CD14-positive monocyte (primary cell): ENCODE measurements around the gene FOCAD. TPM values are rescaled to one million over a fixed set of nuclear protein-coding genes. Genes with fewer than 3 reads are reported as not detected.

Experiments
- DNase-seq, 3 donors: peaks; one replicate each; pipeline ENCODE4 v3.0.0-alpha.2; 2011 to 2022
- H2AFZ ChIP-seq: 2 replicates; pipeline ENCODE4 v1.6.0; 2012; ENCODE audit warnings: mild to moderate bottlenecking, low read depth, low read length, inconsistent platforms; ENCODE audit not compliant: insufficient read depth, poor library complexity, severe bottlenecking
- H3K27ac ChIP-seq, 2 donors: 1 replicate in 1 of 2; 2 replicates in 1 of 2; pipeline ENCODE4 v1.5.1; 2012 to 2013; ENCODE audit warnings: low read length in 2 of 2, control low read depth in 1 of 2, inconsistent platforms in 1 of 2, low read depth in 1 of 2, mild to moderate bottlenecking in 1 of 2
- H3K27me3 ChIP-seq, 2 donors: one replicate each; pipeline versions ENCODE4 v1.6.0 to v1.6.1; 2011 to 2013; ENCODE audit warnings: low read length in 2 of 2; ENCODE audit not compliant: control insufficient read depth in 2 of 2, insufficient read depth in 2 of 2
- H3K36me3 ChIP-seq, 2 donors: replicated peaks in 1 of 2; 1 replicate in 1 of 2; 2 replicates in 1 of 2; pipeline versions ENCODE4 v1.5.1 to v1.6.1; 2012 to 2013; ENCODE audit warnings: low read length in 2 of 2, control low read depth in 1 of 2, inconsistent platforms in 1 of 2, mild to moderate bottlenecking in 1 of 2; ENCODE audit not compliant: insufficient read depth in 2 of 2, control insufficient read depth in 1 of 2
- H3K4me1 ChIP-seq, 2 donors: 1 replicate in 1 of 2; 2 replicates in 1 of 2; pipeline versions ENCODE4 v1.5.1 to v1.6.1; 2012 to 2013; ENCODE audit warnings: low read length in 2 of 2, control low read depth in 1 of 2, inconsistent platforms in 1 of 2, mild to moderate bottlenecking in 1 of 2, moderate library complexity in 1 of 2; ENCODE audit not compliant: insufficient read depth in 2 of 2, control insufficient read depth in 1 of 2
- H3K4me2 ChIP-seq: replicated peaks from 2 replicates; pipeline ENCODE3; 2012; ENCODE audit warnings: low read length, moderate library complexity, mild to moderate bottlenecking; ENCODE audit not compliant: poor library complexity, severe bottlenecking; ENCODE audit errors: extremely low read depth
- H3K4me3 ChIP-seq, 3 experiments: fragments of 200-600 bp in 1 of 3; sonication (generic) in 1 of 3; replicated peaks in 1 of 3; 1 replicate in 2 of 3; 2 replicates in 1 of 3; pipeline ENCODE4 v1.5.1; 2011 to 2013; ENCODE audit warnings: low read length in 3 of 3, mild to moderate bottlenecking in 3 of 3, control low read depth in 2 of 3, low read depth in 2 of 3, inconsistent platforms in 1 of 3, moderate library complexity in 1 of 3
- H3K79me2 ChIP-seq: 2 replicates; pipeline ENCODE4 v1.6.0; 2012; ENCODE audit warnings: mild to moderate bottlenecking, control low read depth, inconsistent platforms, low read length, moderate library complexity; ENCODE audit not compliant: insufficient read depth
- H3K9ac ChIP-seq: 2 replicates; pipeline ENCODE4 v1.6.0; 2017; ENCODE audit warnings: low read length, mild to moderate bottlenecking; ENCODE audit not compliant: insufficient read depth, poor library complexity, severe bottlenecking
- H3K9me3 ChIP-seq, 2 donors: replicated peaks in 1 of 2; 1 replicate in 1 of 2; 2 replicates in 1 of 2; pipeline versions ENCODE4 v1.5.1 to v1.6.1; 2012 to 2013; ENCODE audit warnings: low read length in 2 of 2, control low read depth in 1 of 2; ENCODE audit not compliant: control insufficient read depth in 1 of 2, insufficient read depth in 1 of 2
- H4K20me1 ChIP-seq: 2 replicates; pipeline ENCODE4 v1.6.0; 2012; ENCODE audit warnings: mild to moderate bottlenecking, low read length, control low read depth, moderate library complexity; ENCODE audit not compliant: insufficient read depth
- H3K27ac Mint-ChIP-seq, 7 donors: one replicate each; pipeline ENCODE4 v1.8.0; 2020; ENCODE audit warnings: mild to moderate bottlenecking in 7 of 7, mixed read lengths in 7 of 7, moderate library complexity in 6 of 7, inconsistent platforms in 2 of 7
- H3K27me3 Mint-ChIP-seq, 3 donors: one replicate each; pipeline ENCODE4 v1.8.0; 2021 to 2022; ENCODE audit warnings: low read depth in 3 of 3, mild to moderate bottlenecking in 3 of 3, mixed read lengths in 3 of 3, moderate library complexity in 3 of 3, inconsistent platforms in 1 of 3
- H3K36me3 Mint-ChIP-seq, 2 donors: one replicate each; pipeline ENCODE4 v1.8.0; 2020; ENCODE audit warnings: mixed read lengths in 2 of 2, inconsistent platforms in 1 of 2, mild to moderate bottlenecking in 1 of 2
- H3K4me1 Mint-ChIP-seq: one replicate; pipeline ENCODE4 v1.8.0; 2020; ENCODE audit warnings: mild to moderate bottlenecking, mixed read lengths
- H3K4me3 Mint-ChIP-seq, 2 donors: one replicate each; pipeline ENCODE4 v1.8.0; 2020; ENCODE audit warnings: mild to moderate bottlenecking in 2 of 2, mixed read lengths in 2 of 2, moderate library complexity in 1 of 2
- H3K9me3 Mint-ChIP-seq, 7 donors: one replicate each; pipeline ENCODE4 v1.8.0; 2020 to 2022; ENCODE audit warnings: mixed read lengths in 7 of 7, mild to moderate bottlenecking in 6 of 7, moderate library complexity in 6 of 7, inconsistent platforms in 2 of 7
- WGBS: methylation state at CpG from one replicate; pipeline ENCODE4 v1.1.5; 2013; ENCODE audit warnings: missing lambda C conversion rate; ENCODE audit not compliant: insufficient coverage; 5-methylcytosine and 5-hydroxymethylcytosine counted together
- intact Hi-C, 2 donors: fragments of 100-400 bp; cut with micrococcal nuclease; formaldehyde crosslinking; loops; one replicate each; pipeline versions ENCODE4 v1.15.0 to v1.15.1; 2023
- polyA plus RNA-seq, 3 donors: library from polyadenylated mRNA; depleted of rRNA in 1 of 3; unstranded in 2 of 3; stranded (reverse) in 1 of 3; fragments of 300-500 nt in 2 of 3; fragments of >200 nt in 1 of 3; fragmentation: Illumina TruSeq in 2 of 3; gene quantifications; 1 replicate in 2 of 3; 2 replicates in 1 of 3; pipeline ENCODE4 v1.2.3, GENCODE V29; 2012 to 2021
- TF ChIP-seq, protein P1 (sequence below): fragments of 200-600 bp; IDR thresholded peaks from one replicate; pipeline ENCODE4 v1.8.0; 2022; ENCODE audit warnings: antibody characterized with exemption, mild to moderate bottlenecking

FOCAD gene
- polyA plus RNA-seq, 3 donors = 4.9 to 6.3 (median 5.1) TPM

DNA sequence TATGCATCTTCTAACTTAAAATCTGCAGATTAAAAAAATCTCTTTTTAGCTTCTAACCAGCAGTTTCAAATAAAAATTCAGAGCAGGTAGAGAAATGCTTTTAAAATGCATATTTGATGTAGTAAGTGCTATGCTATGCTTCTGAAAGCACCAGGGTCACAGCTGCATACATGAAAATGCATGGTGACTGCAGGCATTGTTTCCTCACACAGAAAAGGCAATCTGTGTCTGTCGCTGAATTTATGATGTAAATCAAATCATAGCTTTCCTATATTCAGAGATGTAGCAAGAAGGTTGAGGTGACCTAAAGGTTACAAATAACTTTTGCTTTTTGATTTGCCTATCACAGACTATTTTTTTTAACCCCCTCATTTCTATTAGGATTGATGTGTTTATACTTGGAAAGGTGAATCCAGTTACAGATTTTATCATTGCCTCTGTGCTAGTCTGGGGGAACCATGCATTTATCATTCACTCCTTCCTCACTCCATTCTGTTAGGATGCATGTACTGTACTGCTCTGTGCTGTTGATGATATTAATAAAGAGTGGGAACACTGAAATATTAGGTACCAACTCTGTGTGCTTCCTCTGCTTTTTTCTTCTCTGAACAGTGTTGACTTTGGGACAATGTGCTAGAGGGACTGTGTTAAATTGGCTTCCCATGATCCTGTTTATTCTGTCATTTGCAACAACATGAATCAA lies 65.6 kb downstream of the FOCAD start:
- no peak overlapping the region for H3K4me3 ChIP-seq
- no peak overlapping the region for H3K4me3 Mint-ChIP-seq
- H3K27ac ChIP-seq = no peak overlapping the region
- no peaks in the 10 kb centered on the region for H3K9me3 ChIP-seq
- no peak for DNase-seq
- no peaks in the 10 kb centered on the region for H4K20me1 ChIP-seq
- no CpG with 5 or more reads among the region's 1 CpG for WGBS
- intact Hi-C loops = no loop called here
- peaks cover 0 to 1% (median 0%) of the 10 kb centered on the region in 7 donors for H3K9me3 Mint-ChIP-seq
- no peaks in the 10 kb centered on the region for H3K4me1 ChIP-seq
- no peak overlapping the region for H3K27ac Mint-ChIP-seq
- no peaks in the 10 kb centered on the region for H3K27me3 Mint-ChIP-seq
- no peaks in the 10 kb centered on the region for H3K79me2 ChIP-seq
- peaks cover 6% of the 10 kb centered on the region for H3K4me1 Mint-ChIP-seq
- H3K36me3 ChIP-seq = no peaks in the 10 kb centered on the region
- no peak overlapping the region for H3K4me2 ChIP-seq
- TF ChIP-seq, protein P1, sequence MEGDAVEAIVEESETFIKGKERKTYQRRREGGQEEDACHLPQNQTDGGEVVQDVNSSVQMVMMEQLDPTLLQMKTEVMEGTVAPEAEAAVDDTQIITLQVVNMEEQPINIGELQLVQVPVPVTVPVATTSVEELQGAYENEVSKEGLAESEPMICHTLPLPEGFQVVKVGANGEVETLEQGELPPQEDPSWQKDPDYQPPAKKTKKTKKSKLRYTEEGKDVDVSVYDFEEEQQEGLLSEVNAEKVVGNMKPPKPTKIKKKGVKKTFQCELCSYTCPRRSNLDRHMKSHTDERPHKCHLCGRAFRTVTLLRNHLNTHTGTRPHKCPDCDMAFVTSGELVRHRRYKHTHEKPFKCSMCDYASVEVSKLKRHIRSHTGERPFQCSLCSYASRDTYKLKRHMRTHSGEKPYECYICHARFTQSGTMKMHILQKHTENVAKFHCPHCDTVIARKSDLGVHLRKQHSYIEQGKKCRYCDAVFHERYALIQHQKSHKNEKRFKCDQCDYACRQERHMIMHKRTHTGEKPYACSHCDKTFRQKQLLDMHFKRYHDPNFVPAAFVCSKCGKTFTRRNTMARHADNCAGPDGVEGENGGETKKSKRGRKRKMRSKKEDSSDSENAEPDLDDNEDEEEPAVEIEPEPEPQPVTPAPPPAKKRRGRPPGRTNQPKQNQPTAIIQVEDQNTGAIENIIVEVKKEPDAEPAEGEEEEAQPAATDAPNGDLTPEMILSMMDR = no peak
- no peak overlapping the region for H2AFZ ChIP-seq
- no peaks in the 10 kb centered on the region for H3K27me3 ChIP-seq
- no peak overlapping the region for H3K9ac ChIP-seq
- H3K36me3 Mint-ChIP-seq = peaks cover 4 to 7% of the 10 kb centered on the region in 2 donors

DNA sequence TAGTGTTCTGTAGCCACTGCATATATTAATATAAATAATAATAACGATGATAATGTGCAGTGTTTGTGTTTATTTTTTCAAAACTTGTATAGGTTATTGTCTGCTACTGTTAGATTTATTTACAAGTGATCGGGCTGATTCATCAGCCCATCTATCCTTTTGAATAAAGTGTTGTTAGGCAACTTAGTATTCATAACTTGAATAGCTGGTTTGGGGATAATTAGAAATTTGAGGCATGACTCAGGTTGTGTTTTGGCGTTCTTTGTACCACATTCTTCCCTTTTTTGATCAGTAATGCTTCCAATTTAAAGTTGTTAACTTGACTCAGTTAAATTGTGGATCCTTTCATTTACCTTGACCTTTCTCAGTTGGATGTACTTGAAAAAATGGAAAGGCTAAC lies 69.7 kb downstream of the FOCAD start:
- Mint-ChIP-seq H3K36me3 (peaks cover 8% of the 10 kb centered on the region in 2 donors), H3K27ac (no peak overlapping the region), H3K4me3 (no peak overlapping the region), H3K4me1 (peaks cover 6% of the 10 kb centered on the region), H3K9me3 (peaks cover 0 to 3% (median 0%) of the 10 kb centered on the region in 7 donors), H3K27me3 (no peaks in the 10 kb centered on the region)
- Histone ChIP-seq H3K4me2 (no peak overlapping the region), H3K4me1 (no peaks in the 10 kb centered on the region), H3K4me3 (no peak overlapping the region), H3K9ac (no peak overlapping the region), H3K27ac (no peak overlapping the region), H4K20me1 (no peaks in the 10 kb centered on the region), H3K9me3 (no peaks in the 10 kb centered on the region), H3K79me2 (no peaks in the 10 kb centered on the region), H3K27me3 (no peaks in the 10 kb centered on the region), H2AFZ (no peak overlapping the region), H3K36me3 (no peaks in the 10 kb centered on the region)
- intact Hi-C loops = no loop called here
- no peak for DNase-seq
- WGBS = no CpG with 5 or more reads among the region's 3 CpGs
- TF ChIP-seq, protein P1 = no peak
